Hepatocyte (in vitro differentiated cells): ENCODE results near the gene RAD50.

Experiments
- EZH2 ChIP-seq: fragments of 200-600 bp; sonication (generic); IDR thresholded peaks from 2 replicates; pipeline ENCODE4 v1.6.1; 2016; ENCODE audit warnings: antibody characterized with exemption, mild to moderate bottlenecking, borderline replicate concordance
- TF ChIP-seq, protein P1 (sequence below): fragments of 200-600 bp; sonication (generic); IDR thresholded peaks from 2 replicates; pipeline ENCODE4 v1.5.1; 2016; ENCODE audit warnings: antibody characterized with exemption, mild to moderate bottlenecking; ENCODE audit not compliant: poor library complexity

DNA sequence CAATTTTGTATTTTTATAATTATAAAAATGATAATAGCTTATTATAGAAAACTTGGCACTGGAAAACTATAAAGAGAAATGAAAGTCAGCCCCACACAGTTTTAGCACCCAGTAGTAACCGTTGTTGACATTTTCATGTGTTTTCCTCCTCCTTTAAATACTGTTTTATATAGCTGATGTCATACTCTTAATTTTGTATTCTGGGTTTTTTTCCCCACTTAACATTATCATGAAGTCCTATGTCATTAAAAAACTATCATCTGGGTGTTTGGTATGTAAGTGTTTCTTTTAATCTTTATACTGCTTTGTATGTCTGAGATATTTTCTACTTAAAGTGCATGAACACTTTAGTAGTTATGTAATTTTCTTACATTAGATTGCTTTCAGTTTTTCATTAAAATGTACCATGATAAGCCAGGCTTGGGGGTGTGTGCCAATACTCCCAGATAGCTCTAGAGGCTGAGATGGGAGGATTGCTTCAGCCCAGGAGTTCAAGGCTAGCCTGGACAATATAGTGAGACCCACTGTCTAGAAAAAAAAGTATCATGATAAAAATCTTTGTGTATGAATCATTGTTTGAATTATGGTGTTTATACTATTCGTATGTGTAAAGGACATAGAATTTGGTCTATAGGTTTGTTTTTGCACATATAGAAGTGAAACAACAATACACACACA is 2.7 kb downstream of the RAD50 start:
- TF ChIP-seq, protein P1, sequence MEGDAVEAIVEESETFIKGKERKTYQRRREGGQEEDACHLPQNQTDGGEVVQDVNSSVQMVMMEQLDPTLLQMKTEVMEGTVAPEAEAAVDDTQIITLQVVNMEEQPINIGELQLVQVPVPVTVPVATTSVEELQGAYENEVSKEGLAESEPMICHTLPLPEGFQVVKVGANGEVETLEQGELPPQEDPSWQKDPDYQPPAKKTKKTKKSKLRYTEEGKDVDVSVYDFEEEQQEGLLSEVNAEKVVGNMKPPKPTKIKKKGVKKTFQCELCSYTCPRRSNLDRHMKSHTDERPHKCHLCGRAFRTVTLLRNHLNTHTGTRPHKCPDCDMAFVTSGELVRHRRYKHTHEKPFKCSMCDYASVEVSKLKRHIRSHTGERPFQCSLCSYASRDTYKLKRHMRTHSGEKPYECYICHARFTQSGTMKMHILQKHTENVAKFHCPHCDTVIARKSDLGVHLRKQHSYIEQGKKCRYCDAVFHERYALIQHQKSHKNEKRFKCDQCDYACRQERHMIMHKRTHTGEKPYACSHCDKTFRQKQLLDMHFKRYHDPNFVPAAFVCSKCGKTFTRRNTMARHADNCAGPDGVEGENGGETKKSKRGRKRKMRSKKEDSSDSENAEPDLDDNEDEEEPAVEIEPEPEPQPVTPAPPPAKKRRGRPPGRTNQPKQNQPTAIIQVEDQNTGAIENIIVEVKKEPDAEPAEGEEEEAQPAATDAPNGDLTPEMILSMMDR, result no peak
- no peak for TF ChIP-seq EZH2
